ENCODE measurements around the gene DDHD1.

- no peak for TF ChIP-seq CTCF (IDR thresholded peaks at IDR 0.05)
- no peak for TF ChIP-seq POLR2A (IDR thresholded peaks at IDR 0.05)
These were observed 151.2 kb downstream of the DDHD1 start for GRCh38 chr14:53001787-53002378.

All from lower leg skin (tissue), 3 donors.